Activated CD4-positive, alpha-beta T cell treated with anti-CD3 and anti-CD28 coated beads for 36 hours (primary cell): Measurements from ENCODE around the gene RNF10. TPM values are rescaled to one million over a fixed set of nuclear protein-coding genes. Genes with fewer than 3 reads are reported as not detected.
"Not testable (repeated sequence)": the region's sequence is repeated elsewhere in the genome, so short reads cannot be mapped to it uniquely, and the experiment has no call there.

Experiments used
- ATAC-seq: fragments of 200-7000 bp; cut with Tn5 transposase; one replicate; pipeline ENCODE4 v1.10.0; 2021; ENCODE audit warnings: mild to moderate bottlenecking, moderate library complexity
- CTCF ChIA-PET: fragments of 350-600 bp; sonication (Branson Sonifier 250); formaldehyde crosslinking; loops from one replicate; lab custom pipeline; 2021; ENCODE audit warnings: antibody characterized with exemption; lab: Charles Lee
- POLR2A ChIA-PET: fragments of 350-600 bp; sonication (Branson Sonifier 250); formaldehyde crosslinking; loops from one replicate; lab custom pipeline; 2021; ENCODE audit warnings: antibody characterized with exemption, inconsistent platforms; lab: Charles Lee
- DNase-seq: peaks from one replicate; pipeline ENCODE4 v3.0.0-alpha.2; 2020
- H3K27ac Mint-ChIP-seq: one replicate; pipeline ENCODE4 v1.8.0; 2021; ENCODE audit warnings: mixed read lengths
- H3K27me3 Mint-ChIP-seq: one replicate; pipeline ENCODE4 v1.8.0; 2021; ENCODE audit warnings: mixed read lengths
- H3K36me3 Mint-ChIP-seq: one replicate; pipeline ENCODE4 v1.8.0; 2021; ENCODE audit warnings: low read depth, mixed read lengths
- H3K4me1 Mint-ChIP-seq: one replicate; pipeline ENCODE4 v1.8.0; 2021; ENCODE audit warnings: mixed read lengths
- H3K4me3 Mint-ChIP-seq: one replicate; pipeline ENCODE4 v1.8.0; 2021; ENCODE audit warnings: mild to moderate bottlenecking, moderate library complexity, mixed read lengths
- H3K9me3 Mint-ChIP-seq: one replicate; pipeline ENCODE4 v1.8.0; 2021; ENCODE audit warnings: low read depth, mixed read lengths
- intact Hi-C, 2 experiments: fragments of 100-400 bp; cut with DNase I in 1 of 2; cut with micrococcal nuclease in 1 of 2; formaldehyde crosslinking; loops; one replicate each; pipeline versions ENCODE4 v1.14.2 to v1.15.1; 2022 to 2024; cut with DNase I, micrococcal nuclease
- total RNA-seq, 2 experiments: library from RNA; stranded (reverse); gene quantifications; one replicate each; pipeline ENCODE4 v1.2.3, GENCODE V29; 2021

RNF10 gene
- total RNA-seq, 2 experiments from 2014 or later, result 177 to 184 TPM

DNA sequence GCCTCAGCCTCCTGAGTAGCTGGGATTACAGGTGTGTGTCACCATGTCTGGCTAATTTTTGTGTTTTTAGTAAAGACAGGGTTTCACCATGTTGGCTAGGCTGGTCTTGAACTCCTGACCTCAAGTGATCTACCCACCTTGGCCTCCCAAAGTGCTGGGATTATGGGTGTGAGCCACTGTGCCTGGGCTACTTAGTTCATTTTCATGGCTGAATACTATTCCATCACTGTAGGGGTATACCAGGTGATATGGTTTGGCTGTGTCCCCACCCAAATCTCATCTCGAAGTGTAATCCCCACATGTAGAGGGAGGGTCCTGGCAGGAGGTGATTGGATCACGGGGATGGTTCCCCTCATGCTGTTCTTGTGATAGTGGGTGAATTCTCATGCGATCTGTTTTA, 83.0 kb downstream of the RNF10 start:
- CTCF ChIA-PET, intact Hi-C loops, ATAC-seq, H3K4me3 Mint-ChIP-seq, H3K27ac Mint-ChIP-seq, H3K36me3 Mint-ChIP-seq, POLR2A ChIA-PET, DNase-seq, H3K9me3 Mint-ChIP-seq: not testable (repeated sequence)
- Mint-ChIP-seq H3K27me3 (peaks cover 15% of the 10 kb centered on the region), H3K4me1 (peaks cover 11% of the 10 kb centered on the region)

- H3K9me3 Mint-ChIP-seq, H3K27ac Mint-ChIP-seq, H3K36me3 Mint-ChIP-seq, intact Hi-C loops, DNase-seq, ATAC-seq, POLR2A ChIA-PET, H3K4me3 Mint-ChIP-seq: not testable (repeated sequence)
- CTCF ChIA-PET, result interaction anchor here (1.3 kb wide), 1 partner anchor 29 kb away, joined by 3 read pairs; no protein-coding TSS in a partner anchor
- Mint-ChIP-seq H3K27me3 (peaks cover 15% of the 10 kb centered on the region), H3K4me1 (peaks cover 11% of the 10 kb centered on the region)
Measured at GRCh38 chr12:120617767-120618166, 83.6 kb downstream of the RNF10 start.

- intact Hi-C loops, result no loop called here
- CTCF ChIA-PET, result interaction anchor here (0.8 to 1.4 kb wide), 4 partner anchors 9 to 391 kb away, joined by 3 read pairs; no protein-coding TSS in a partner anchor
- H3K27ac Mint-ChIP-seq, result no peak overlapping the region
- peaks cover 15% of the 10 kb centered on the region for H3K27me3 Mint-ChIP-seq
- H3K4me3 Mint-ChIP-seq, result no peak overlapping the region
- no peak for ATAC-seq
- no peaks in the 10 kb centered on the region for H3K36me3 Mint-ChIP-seq
- H3K9me3 Mint-ChIP-seq, result no peaks in the 10 kb centered on the region
- POLR2A ChIA-PET, result no interaction called here
- H3K4me1 Mint-ChIP-seq, result peaks cover 11% of the 10 kb centered on the region
- no peak for DNase-seq
Measured at GRCh38 chr12:120618954-120619615, 84.9 kb downstream of the RNF10 start.

GRCh38 chr12:120620624-120621023, 86.5 kb downstream of the RNF10 start:
- ChIA-PET CTCF (interaction anchor here (0.9 to 1.4 kb wide), 3 partner anchors 28 to 392 kb away, joined by 3 read pairs; no protein-coding TSS in a partner anchor), POLR2A (no interaction called here)
- no peaks in the 10 kb centered on the region for H3K4me1 Mint-ChIP-seq
- H3K4me3 Mint-ChIP-seq, result no peak overlapping the region
- DNase-seq (no peak), ATAC-seq (no peak)
- intact Hi-C loops, result no loop called here
- no peak overlapping the region for H3K27ac Mint-ChIP-seq
- no peaks in the 10 kb centered on the region for H3K36me3 Mint-ChIP-seq
- no peaks in the 10 kb centered on the region for H3K9me3 Mint-ChIP-seq
- H3K27me3 Mint-ChIP-seq, result peaks cover 15% of the 10 kb centered on the region

DNA sequence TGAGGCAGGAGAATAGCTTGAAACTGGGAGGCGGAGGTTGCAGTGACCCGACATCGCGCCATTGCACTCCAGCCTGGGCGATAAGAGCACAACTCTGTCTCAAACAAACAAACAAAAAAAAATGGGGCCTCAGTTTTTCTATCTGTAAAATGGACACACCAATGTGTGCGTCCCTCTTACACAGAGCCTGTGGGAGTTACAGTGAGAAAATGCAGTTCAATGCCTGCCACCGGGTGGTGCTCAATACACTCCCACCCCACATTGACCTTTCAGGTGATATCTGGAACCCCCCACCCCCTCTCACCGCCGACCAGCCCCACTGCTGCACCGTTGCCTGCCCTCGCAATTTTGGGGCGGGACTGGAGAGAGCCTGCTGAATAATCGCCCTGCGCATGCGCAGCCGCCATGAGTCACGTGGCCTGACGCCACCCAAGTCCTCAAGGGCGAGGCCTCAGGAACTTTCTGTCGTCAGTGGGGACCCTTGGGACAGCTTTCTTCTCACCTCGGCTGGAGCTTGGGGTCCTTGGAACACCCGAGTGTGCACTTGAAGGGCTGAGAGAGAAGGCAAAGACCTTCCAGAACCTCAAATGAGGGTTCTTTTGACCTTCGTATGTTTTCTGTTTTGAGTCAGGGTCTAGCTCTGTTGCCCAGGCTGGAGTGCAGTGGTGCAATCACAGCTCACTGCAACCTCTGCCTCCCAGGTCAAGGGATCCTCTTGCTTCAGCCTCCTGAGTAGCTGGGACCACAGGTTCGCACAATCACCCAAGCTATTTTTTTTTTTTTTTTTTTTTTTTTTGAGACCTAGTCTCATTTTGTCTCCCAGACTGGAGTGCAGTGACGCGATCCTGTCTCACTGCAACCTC, 91.6 kb downstream of the RNF10 start:
- Mint-ChIP-seq H3K9me3 (no peaks in the 10 kb centered on the region), H3K4me1 (no peaks in the 10 kb centered on the region), H3K27ac (no peak overlapping the region), H3K4me3 (no peak overlapping the region), H3K27me3 (peaks cover under 1% of the 10 kb centered on the region), H3K36me3 (no peaks in the 10 kb centered on the region)
- intact Hi-C loops, result loop anchor here in 1 of 2 experiments (1.0 kb wide), 1 partner anchor 485 kb away; no protein-coding TSS in a partner anchor
- ChIA-PET POLR2A (no interaction called here), CTCF (interaction anchor here (0.6 to 1.2 kb wide), 7 partner anchors 11 to 293 kb away, joined by 3 to 6 read pairs (median 3); partner anchors contain the start of gene POP5)
- ATAC-seq (peak; percentile 80), DNase-seq (peak; percentile 67)

Other genes with a start within 250 kb of the RNF10 start
- 1,000 to 10,000 TPM in 1 of 2 experiments, 100 to 1,000 TPM in 1; 385 to 1,689 TPM for gene RNU4-2, start 242.5 kb upstream of the RNF10 start, total RNA-seq
- gene RNU4-1, start 241.1 kb upstream of the RNF10 start, total RNA-seq, result 1,000 to 10,000 TPM in 1 of 2 experiments, 100 to 1,000 TPM in 1; 323 to 1,150 TPM
- 1 to 10 TPM; 2.2 to 4.0 TPM for gene SIRT4, start 232.0 kb upstream of the RNF10 start, total RNA-seq
- gene PLA2G1B, start 206.6 kb upstream of the RNF10 start, total RNA-seq, result under 1 TPM in 1 of 2 experiments, not detected in 1; 0.51 TPM
- gene MSI1, start 165.2 kb upstream of the RNF10 start, total RNA-seq, result 1 to 10 TPM in 1 of 2 experiments, under 1 TPM in 1; 0.96 to 1.3 TPM
- 100 to 1,000 TPM; 424 to 495 TPM for gene COX6A1, start 96.2 kb upstream of the RNF10 start, total RNA-seq
- gene TRIAP1, start 88.0 kb upstream of the RNF10 start, total RNA-seq, result 10 to 100 TPM; 20.9 to 36.0 TPM
- gene GATC, start 87.9 kb upstream of the RNF10 start, total RNA-seq, result 10 to 100 TPM; 26.3 to 36.3 TPM
- gene SRSF9, start 64.6 kb upstream of the RNF10 start, total RNA-seq, result 100 to 1,000 TPM; 140 to 209 TPM
- gene DYNLL1, start 38.2 kb upstream of the RNF10 start, total RNA-seq, result 100 to 1,000 TPM; 166 to 169 TPM
- gene COQ5, start 5.2 kb upstream of the RNF10 start, total RNA-seq, result 10 to 100 TPM; 31.3 to 32.6 TPM
- gene POP5, start 47.0 kb downstream of the RNF10 start, total RNA-seq, result 10 to 100 TPM; 44.8 to 52.6 TPM
- under 1 TPM; 0.73 to 0.90 TPM for gene CABP1, start 106.3 kb downstream of the RNF10 start, total RNA-seq
- gene MLEC, start 152.8 kb downstream of the RNF10 start, total RNA-seq, result 10 to 100 TPM; 70.6 to 89.5 TPM
- 10 to 100 TPM; 20.1 to 26.6 TPM for gene UNC119B, start 176.1 kb downstream of the RNF10 start, total RNA-seq
- gene ACADS, start 191.5 kb downstream of the RNF10 start, total RNA-seq, result 10 to 100 TPM; 10.1 to 17.4 TPM